Dermis blood vessel endothelial cell (primary cell): ENCODE results near the gene TCEANC2. TPM values are rescaled to one million over a fixed set of nuclear protein-coding genes. Genes with fewer than 3 reads are reported as not detected.
A peak's percentile ranks its signal among the peaks of the same experiment; 100 is the strongest.

ENCODE experiments used
- DNase-seq: peaks from one replicate; pipeline ENCODE4 v3.0.0; 2010
- total RNA-seq: library from RNA; depleted of rRNA; stranded (reverse); fragments of >200 nt; gene quantifications from 2 replicates; pipeline ENCODE4 v1.2.3, GENCODE V29; 2014

TCEANC2 gene
- total RNA-seq, 1 donor from 2014 or later = 3.7 TPM

DNA sequence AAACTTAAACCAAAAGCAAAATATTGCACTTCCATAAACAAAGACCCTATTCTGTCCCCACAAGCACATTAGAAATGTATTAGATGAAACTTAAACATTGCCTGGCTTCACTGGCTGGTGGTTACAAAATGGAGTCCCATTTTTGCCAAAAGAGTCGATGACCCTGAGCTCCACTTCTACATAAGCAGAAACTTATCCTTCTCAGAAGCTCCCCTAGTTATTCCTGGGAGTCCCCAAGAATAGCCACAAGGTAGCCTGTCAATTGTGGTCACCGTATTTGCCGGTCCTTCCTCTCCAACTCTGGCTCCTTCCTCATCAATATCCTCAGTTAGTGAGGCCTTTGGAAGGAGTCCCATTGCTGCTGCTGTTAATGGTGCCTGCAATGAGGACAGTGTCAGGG lies 62.1 kb downstream of the TCEANC2 start:
- DNase-seq = no peak

DNA sequence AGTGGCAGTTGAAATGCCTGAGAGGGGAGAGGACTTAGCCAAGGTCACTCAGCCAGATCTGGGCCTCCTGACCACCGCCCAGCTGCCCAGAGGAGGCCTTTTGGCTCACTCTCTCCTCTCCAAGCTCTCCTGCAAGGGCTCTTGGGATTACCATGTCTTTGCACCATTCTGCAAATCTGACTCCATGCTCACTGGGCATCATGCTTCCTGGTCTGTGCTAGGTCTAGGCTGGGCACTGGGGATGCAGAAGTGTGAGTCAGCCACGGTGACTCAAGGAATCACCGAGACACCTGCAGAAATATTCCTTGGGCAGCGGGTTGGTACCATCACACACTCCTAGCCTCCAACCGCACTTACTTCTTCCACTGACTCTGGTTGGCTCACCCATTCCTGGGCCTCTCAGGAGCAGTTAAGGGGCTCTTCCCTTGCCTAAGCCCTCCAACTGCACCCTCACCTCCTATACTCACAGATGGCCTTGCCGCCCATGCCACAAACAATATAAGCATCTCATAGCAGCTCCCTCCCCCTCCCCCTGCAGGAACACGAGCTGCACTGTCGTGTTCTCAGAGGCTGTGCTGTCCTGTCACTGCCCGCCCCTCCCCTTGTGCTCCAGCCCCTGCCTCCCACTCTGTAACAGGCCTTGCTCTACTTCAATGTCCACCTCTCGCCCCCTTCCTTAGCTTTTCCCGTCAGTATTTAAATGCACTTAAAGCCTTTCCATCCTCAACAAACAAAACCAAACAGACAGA lies 64.6 kb downstream of the TCEANC2 start:
- DNase-seq = no peak

DNA sequence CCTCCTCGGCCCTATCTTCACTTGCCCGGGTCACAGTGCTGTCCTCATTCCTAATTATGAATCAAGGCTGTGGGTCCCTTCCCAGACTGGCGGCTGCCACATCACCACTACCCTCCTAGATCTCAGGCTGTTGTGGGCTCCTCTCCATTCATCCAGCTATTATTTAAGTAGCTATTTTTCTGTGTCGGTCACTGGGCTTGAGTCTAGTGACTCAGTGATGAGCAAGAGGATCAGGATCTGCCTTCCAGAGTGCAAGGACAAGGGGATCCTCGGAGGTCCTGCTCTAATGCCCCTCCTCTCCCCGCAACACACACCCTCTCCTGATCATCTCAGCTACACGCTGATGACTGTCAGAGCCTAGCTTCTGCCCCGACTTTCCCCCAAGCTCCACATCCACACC lies 65.3 kb downstream of the TCEANC2 start:
- DNase-seq = no peak

DNA sequence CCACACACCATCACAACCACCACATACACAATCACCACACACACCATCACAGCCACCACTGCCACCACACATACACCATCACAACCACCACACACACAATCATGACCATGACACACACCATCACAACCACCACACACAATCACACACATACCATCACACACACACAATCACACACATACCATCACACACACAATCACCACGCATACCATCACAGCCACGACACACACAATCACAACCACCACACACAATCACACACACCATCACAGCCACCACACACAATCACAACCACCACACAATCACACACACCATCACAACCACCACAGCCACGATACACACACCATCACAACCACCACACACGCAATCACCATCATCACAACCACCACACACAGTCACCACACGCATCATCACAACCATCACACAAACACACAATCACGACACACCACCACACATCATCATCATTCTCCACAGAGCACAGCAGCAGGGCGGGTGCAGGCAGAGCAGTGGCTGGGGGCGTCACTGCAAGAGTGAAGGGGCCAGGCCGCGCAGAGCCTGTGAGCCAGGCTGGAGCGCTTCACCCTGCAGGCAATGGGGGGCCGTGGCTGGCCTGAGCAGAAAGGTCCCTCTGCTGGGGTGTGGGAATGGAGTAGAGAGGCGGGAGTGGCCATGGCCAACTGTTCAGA lies 66.8 kb downstream of the TCEANC2 start:
- no peak for DNase-seq

DNA sequence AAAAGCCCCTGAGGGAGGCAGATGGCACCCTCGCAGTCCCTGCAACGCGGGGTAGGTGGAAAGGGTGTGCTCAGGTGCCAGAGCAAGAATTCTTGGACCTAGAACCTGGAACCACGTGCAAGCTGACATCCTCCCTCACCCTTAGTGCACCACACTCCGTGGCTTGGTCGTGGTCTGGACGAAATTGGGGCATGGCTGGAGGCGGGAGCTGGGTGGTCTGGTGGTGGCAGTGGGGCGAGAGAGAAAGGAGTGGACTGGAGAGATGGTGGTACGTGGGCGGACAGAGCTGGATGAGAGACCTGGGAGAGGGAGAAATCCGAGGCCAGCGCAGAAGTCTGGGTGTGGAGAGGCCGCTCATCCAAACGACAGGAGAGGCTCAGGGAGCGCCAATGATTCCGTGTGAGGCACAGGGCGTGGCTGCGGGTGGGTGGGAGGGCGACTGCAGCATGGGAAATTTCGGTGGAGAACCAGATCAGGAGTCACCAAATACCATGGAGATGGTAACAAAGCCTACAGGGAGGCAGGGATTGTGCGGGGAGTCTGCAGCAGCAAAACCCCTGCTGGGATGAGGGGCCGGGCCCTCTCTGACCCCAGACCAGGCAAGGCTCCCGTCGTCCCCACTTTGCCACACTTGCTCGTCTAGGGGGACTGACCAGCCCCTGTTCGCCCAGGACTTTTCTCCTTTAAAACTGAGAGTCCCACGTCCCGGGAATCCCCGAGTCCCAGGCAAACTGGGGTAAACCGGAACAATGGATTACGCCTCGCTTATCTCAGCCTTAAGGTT lies 67.5 kb downstream of the TCEANC2 start:
- no peak for DNase-seq

DNA sequence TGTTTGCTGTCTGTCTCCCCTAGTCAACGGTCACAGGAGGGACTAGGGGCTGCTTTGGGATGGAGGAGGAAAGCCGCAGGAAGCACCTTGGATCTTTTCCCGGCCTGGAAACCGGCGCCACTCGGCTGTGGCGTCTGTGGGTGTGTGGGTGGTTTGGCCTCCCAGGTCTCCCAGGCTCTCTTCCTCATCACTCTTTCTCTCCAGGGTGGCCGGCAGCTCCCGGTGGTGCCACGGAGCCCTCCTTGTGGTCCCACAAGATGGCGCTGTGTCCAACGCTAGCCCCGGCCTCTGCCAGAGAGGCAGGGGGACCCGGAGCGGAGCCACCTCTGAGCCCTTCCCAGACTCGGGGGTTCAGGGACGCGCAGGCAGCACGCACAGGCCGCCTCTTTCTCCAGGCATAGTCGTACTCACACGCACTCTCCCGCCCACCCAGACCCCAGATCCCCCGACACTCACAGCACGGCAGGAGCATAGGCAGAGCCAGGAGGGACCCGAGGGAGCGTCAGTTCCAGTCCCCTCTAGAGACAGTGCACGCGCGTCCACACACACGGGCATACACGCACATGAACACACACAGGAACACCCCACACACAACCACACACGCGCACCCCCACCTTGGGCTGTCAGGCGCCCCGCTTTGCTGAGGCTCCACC lies 68.2 kb downstream of the TCEANC2 start:
- peak; percentile 83 for DNase-seq

DNA sequence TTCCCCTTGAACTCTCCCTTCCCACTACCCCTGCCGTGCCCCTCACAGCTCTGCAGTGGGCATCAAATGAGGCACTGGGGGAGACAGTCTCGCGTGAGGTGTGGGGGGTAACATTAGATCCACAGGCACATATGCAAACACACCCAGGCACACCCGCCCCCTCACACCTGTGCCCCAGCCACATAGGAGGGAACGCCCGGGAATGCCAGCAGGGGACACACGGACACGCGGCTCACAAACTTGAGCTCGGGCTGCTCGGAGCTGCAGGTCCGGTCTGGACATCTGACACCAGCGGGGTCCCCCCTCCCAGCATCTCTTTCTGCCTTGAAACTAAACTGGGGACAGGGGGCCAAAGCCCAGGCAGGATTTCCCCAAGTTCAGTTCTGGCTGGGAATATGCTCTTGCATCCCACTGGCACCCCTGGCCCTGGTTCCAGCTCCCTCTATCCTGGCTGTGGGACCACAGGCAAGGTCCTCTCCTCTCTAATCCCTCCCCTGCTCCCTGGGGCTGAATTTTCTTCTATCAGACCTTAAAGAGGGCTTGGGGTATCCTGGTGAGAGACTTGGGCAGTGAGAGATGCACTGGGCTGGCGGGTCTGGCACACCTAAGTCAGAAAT lies 68.8 kb downstream of the TCEANC2 start:
- no peak for DNase-seq

DNA sequence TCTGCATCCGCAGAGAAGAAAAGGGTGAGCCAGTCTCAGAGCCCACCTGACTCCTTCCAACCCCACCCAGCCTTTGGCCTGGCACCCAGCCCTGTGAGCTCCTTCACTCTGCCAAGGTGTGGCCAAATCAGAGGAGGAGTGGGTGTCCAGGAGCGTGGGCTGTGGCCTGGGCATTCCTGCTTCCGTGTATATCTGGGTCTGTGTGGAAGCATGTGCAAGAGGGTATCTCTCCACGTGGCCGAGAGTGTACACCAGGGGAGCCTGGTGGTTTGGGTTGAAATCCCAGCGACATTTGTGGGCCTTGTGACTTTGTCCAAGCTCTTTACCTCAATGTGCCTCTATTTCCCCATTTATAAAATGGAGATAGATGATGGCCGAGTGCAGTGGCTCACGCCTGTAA lies 69.6 kb downstream of the TCEANC2 start:
- no peak for DNase-seq

DNA sequence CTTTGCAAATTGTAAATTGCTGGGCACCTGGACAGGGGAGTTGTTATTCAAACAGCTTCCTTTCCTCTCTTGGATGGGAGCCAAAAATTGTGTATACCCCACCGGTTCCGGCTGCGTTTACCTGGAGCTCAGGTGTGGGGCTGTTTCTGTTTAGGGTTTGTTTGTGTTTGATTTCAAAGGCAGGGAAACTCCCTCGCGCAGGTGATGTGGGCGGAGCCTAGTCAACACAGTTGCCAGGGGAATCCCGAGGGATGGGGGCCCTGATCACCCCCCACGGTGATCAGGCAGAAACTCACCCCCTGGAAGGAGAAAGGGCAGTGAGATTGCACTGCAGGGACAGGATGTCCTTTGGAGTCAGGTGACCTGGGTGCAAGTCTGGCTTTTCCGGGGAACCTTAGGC lies 71.1 kb downstream of the TCEANC2 start:
- no peak for DNase-seq

DNA sequence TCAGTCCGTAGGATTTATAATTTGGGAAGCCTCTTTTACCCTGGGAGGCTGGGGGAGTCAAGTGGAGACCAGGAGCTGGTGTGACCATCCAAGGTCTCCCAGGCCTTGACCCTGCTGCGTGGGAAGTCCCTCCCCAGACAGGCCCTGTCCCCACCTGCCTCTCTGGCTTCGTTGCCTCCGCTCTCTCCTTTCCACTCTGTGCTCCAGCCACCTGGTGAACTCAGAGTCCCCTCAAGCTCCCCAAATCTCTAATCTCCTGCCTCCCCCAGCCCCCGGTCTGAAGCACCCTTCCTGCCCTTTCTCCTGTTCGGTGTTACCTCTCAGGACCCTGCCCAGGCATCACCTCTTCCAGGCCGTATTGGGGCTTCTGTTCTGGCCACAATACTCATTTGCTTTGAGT lies 71.5 kb downstream of the TCEANC2 start:
- DNase-seq = no peak

DNA sequence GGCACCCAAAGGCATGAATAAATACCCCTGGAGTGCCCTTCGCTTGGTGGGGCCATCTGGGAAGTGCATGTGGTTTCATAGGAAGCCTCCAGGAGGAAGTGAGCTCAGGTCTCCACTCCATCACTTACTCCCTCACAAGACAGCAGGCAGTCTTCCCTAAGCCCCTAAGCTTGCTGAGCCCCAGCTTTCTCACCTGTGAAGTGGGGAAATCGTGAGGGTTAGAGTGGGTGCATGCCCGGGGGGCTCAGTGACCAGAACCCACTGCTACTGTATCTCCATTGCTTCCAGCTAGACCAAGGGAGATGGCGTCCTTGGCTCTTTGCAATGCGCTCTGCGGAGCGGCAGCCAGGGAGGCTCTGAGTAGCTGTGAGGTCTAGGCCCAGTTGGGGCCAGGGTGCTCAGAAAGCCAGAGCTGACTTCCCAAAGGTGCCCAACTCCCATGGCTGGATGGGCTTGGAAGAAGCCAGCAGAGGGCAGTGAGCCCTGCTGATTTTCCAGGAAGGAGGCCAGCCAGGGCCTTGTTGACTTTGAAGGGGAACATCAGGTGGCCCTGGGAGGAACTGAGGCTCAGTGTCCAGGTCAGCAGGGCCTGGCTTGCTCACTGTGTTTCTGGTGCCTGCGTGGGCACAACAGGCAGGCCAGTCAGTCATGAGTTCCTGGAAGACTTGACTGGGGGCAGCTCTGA lies 72.1 kb downstream of the TCEANC2 start:
- peak; percentile 70 for DNase-seq

DNA sequence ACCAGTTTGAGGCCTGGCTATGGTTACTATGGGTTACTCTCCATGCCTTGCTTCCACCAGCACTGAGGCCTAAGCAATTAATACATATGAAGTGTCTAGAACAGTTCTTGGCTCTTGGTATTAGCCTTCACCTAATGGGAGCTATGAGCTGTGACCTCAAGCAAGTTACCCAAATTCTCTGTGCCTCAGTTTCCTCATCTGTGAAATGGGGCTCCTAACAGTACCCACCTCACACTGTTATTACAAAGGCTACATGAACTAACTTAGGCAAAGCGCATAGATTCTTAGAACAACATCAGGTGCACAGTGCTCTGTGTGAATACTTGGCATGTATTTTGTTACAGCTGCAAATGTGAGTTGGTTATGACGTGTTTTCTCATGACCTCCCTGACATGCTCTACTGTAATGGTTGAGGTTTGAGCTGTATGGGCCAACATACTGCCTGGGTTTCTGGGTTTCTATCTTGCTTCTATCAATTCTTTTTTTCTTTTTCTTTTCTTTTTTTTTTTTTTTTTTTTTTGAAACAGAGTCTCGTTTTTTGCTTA lies 72.9 kb downstream of the TCEANC2 start:
- DNase-seq = no peak

DNA sequence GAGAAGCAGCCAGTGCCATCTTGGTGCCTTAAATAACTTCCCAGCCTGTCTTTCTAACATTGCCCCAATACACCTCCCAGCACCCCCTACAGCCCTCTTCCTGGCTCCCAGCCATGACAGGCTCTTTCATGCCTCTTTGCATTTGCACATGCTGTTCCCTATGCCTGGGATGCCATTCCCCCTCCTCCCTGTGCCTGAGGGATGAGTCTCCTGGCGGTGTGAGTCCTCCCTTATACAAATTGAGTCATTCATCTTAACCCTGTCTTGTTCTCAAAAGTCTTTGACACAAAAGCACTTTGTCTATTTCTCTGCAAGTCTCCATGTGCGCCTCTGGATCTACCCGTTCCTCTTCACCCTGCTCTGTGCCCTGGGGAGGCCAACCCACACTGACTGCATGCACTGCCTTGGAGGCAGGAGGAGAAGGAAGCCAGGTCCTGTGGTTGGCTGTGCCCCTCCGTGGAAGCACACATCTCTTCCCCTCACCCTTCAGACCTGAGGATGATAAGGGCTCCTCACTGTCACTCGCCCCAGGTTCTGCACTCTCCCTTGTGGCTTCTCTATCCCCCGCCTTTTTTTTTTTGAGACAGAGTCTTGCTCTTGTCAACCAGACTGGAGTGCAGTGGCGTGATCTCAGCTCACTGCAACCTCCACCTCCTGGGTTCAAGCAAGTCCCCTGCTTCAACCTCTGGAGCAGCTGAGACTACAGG lies 74.3 kb downstream of the TCEANC2 start:
- DNase-seq = no peak

DNA sequence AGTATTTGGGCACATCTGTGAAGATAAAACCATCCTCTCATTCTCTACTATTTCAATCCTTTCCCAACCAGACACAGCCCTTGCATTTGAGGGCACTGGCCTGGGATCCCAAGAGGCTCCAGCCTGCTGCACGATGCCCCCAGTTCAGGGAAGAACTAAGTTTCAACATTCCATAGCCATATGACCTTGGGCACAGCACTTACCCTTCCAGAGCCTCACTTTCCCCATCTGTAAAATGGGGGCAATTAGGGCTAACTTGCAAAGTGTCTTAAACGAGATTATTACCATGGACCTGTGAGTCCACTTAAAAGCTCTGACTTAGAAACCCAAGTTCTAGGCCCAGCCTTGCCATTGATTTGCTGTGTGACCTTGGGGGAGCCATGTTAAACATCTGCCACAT lies 76.5 kb downstream of the TCEANC2 start:
- DNase-seq = no peak

DNA sequence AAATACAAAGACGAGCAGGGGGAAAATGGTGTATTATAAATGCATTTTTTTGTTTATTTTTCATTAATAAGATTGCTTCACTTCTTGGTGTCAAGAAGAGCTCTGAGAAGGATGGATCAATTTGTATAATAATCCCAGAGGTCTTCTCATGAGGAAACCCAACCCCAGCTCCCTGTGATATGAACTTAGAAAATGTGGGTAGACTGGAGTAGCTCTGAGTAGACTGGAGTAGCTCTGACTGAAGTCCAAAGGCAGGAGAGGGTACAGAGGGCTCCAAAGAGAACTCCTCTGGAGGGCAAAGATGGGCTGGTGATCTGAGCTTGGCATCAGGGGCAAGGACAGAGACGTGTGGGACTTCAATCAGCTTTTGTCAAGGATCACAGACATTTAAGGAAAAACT lies 78.0 kb downstream of the TCEANC2 start:
- no peak for DNase-seq

DNA sequence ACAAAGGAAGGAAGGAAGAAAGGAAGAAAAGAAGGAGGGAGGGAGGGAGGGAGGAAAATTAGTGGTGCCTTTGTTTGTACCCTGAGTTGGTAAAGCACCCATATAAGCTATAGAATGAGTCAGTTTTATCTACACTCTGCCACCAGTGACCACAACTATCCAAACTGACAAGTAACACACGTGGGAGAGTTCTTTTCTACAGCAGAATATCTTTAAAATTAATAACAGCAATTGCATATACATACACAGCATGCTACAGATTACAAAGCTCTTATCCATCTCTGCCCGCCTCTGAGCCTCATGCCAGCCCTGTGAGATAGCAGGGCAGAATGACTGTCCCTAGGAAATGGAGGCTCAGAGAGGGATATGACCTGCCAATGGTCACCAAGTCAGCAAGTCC lies 79.1 kb downstream of the TCEANC2 start:
- no peak for DNase-seq

DNA sequence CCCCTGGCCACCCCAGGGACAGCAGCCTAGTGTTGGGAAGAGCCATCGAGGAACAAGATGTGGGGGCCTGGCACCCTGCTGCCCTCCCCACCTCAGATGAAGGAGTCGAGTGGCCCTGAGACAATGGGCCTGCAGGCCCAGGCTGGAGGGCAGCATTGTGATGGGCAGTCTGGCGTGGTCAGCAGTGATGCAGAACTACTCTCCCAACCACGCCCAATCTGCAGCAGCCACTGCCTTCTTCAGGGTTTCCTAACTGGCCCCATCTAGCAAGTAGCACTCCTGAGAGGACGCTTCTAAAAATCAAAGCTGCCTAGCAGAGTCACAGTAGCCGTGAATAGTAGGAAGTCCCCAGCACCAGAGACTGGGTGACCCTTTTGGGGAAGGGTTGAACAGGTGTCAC lies 80.9 kb downstream of the TCEANC2 start:
- DNase-seq = no peak

DNA sequence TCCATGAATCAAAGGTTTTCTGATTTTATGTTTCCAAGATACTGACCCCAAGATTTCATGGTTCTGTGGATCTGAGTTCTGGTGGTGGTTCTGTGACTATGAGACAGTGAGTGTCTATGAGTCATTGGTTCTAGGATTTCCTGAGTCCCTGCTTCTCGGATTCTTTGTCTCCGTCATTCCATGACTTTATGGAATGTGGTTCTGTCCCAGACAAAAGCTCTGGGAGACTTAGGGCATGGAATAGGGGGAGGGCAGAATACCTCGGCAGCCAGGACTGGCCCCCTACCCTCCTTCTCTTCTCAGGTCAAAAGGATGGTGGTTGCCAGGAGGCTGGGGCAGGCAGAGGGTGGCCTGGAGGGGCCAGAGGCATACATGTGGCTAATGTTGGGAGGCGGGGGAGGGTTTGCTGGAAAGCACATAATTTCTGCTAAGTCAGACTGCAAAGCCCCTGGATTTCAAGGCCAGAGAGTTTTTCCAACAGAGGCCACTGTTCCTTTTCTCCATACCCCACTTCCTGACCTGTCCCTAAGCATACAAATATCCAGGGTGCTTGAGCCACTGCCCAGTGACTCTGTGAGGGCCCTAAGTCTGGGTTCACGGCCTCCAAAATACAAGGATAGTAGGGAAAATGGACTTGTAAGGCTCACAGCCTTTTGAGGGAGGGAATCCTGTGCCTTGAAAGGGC lies 82.2 kb downstream of the TCEANC2 start:
- DNase-seq = peak; percentile 63

DNA sequence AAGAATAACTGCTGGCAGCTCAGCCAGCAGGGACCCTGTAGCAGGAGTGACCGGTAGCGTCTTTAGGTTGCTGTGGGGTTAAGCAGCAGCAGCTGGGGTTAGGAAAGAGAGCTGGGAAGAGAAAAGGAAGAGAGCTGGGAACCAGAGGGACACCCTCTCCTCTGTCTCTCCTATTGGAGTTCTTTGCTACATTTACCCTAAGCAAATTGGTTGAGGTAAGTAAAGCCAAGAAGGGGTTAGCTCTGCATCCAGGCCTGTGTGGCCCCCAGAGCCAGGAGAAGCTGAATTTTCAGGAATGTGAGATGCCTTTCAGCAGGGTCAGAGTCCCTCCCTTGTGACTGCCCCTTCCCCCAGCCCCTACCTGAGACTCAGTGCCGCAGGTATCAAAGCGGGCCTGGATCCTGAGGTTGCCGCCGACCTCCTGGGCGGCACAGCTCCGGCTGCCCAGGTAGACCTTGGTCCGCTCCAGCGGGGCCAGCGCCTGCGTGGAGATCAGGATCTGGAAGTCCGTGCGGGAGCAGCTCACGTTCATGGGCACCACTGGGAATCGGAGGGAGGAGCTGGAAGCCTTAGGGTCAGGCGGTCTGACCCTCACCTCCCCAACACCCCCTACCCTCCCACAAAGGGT lies 83.0 kb downstream of the TCEANC2 start:
- DNase-seq = no peak

DNA sequence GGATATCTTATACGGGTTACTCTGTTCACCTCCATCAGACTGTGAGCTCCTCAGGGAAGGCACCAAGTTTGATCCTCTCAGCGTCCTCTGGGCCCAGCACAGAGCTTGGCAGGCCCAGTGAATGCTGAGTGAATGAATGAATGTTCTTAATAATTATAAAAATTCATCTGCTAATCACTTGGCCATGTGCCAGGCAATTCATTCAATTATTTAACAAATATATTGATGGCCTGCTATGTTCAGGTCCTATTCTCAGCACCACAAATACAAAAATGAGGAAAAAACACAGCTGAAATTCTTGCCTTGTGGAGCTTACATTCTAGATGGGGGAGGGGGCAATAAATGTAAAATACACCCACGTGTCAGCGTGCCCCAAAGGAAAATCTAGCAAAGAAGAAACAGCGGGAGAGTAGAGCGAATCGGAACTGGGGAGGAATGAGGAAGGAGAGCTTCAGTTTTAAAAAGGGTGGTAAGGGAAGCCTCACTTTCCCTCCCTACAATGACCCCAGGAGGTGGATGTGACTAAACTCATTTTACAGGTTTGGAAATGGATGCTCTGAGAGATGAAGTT lies 83.6 kb downstream of the TCEANC2 start:
- DNase-seq = no peak
